Neural progenitor cell (in vitro differentiated cells): ENCODE results near the gene SEMA3E. TPM values are rescaled to one million over a fixed set of nuclear protein-coding genes. Genes with fewer than 3 reads are reported as not detected.

ENCODE experiments used
- DNase-seq: peaks from one replicate; pipeline ENCODE4 v3.0.0-alpha.2; 2016; ENCODE audit warnings: low spot score
- H2AFZ ChIP-seq: fragments of 200-600 bp; sonication (generic); replicated peaks from 2 replicates; pipeline ENCODE4 v1.6.1; 2016; ENCODE audit warnings: antibody characterized with exemption
- H3F3A ChIP-seq: fragments of 200-600 bp; sonication (generic); 2 replicates; pipeline ENCODE4 v1.6.1; 2016; ENCODE audit warnings: antibody characterized with exemption, low read depth
- H3K27ac ChIP-seq: fragments of 200-600 bp; sonication (generic); 2 replicates; pipeline ENCODE4 v1.5.1; 2016; ENCODE audit warnings: mild to moderate bottlenecking
- H3K27me3 ChIP-seq: fragments of 200-600 bp; sonication (generic); 2 replicates; pipeline ENCODE4 v1.6.1; 2016; ENCODE audit warnings: mild to moderate bottlenecking, moderate library complexity
- H3K36me3 ChIP-seq: fragments of 200-600 bp; sonication (generic); 2 replicates; pipeline ENCODE4 v1.5.1; 2016
- H3K4me1 ChIP-seq: fragments of 200-600 bp; sonication (generic); 2 replicates; pipeline ENCODE4 v1.6.1; 2016; ENCODE audit warnings: mixed run types
- H3K4me2 ChIP-seq: fragments of 200-600 bp; sonication (generic); 2 replicates; pipeline ENCODE4 v1.6.1; 2016
- H3K4me3 ChIP-seq: fragments of 200-600 bp; sonication (generic); 2 replicates; pipeline ENCODE4 v1.5.1; 2016
- H3K79me2 ChIP-seq: fragments of 200-600 bp; sonication (generic); 2 replicates; pipeline ENCODE4 v1.6.1; 2016; ENCODE audit warnings: low read depth
- H3K9ac ChIP-seq: fragments of 200-600 bp; sonication (generic); 2 replicates; pipeline ENCODE4 v1.6.1; 2016
- H3K9me3 ChIP-seq: fragments of 200-600 bp; sonication (generic); 2 replicates; pipeline ENCODE4 v1.5.1; 2016; ENCODE audit warnings: low read depth
- H4K20me1 ChIP-seq: fragments of 200-600 bp; sonication (generic); 2 replicates; pipeline ENCODE4 v1.6.1; 2016; ENCODE audit warnings: low read depth
- H3K27ac Mint-ChIP-seq: 3 replicates; pipeline ENCODE4 v1.8.0; 2021; ENCODE audit warnings: mixed read lengths
- H3K27me3 Mint-ChIP-seq: 2 replicates; pipeline ENCODE4 v1.8.0; 2022; ENCODE audit warnings: low read depth, mild to moderate bottlenecking, inconsistent platforms, moderate library complexity, mixed read lengths; ENCODE audit not compliant: insufficient read depth
- H3K36me3 Mint-ChIP-seq: 3 replicates; pipeline ENCODE4 v1.8.0; 2021; ENCODE audit warnings: mixed read lengths
- H3K4me1 Mint-ChIP-seq: 3 replicates; pipeline ENCODE4 v1.8.0; 2021; ENCODE audit warnings: mixed read lengths
- H3K4me3 Mint-ChIP-seq: 3 replicates; pipeline ENCODE4 v1.8.0; 2021; ENCODE audit warnings: mild to moderate bottlenecking, moderate library complexity, mixed read lengths
- H3K9me3 Mint-ChIP-seq: 3 replicates; pipeline ENCODE4 v1.8.0; 2020; ENCODE audit warnings: mixed read lengths
- CTCF ChIP-seq: fragments of 200-600 bp; sonication (generic); IDR thresholded peaks from 2 replicates; pipeline ENCODE4 v1.5.1; 2017; ENCODE audit warnings: antibody characterized with exemption, mild to moderate bottlenecking
- EZH2 ChIP-seq: fragments of 200-600 bp; sonication (generic); IDR thresholded peaks from 2 replicates; pipeline ENCODE4 v1.6.1; 2017; ENCODE audit warnings: antibody characterized with exemption, mild to moderate bottlenecking, moderate library complexity
- EZH2phosphoT487 ChIP-seq: fragments of 200-600 bp; sonication (generic); IDR thresholded peaks from 2 replicates; pipeline ENCODE4 v1.6.1; 2017; ENCODE audit warnings: antibody characterized with exemption
- total RNA-seq: library from RNA; depleted of rRNA; stranded (reverse); fragments of >200 nt; gene quantifications from 2 replicates; pipeline ENCODE4 v1.2.3, GENCODE V29; 2015; ENCODE audit warnings: low replicate concordance

SEMA3E gene
- total RNA-seq, 1 donor from 2014 or later, result 5.5 TPM

GRCh38 chr7:83547526-83547925 is 101.4 kb downstream of the SEMA3E start:
- Histone ChIP-seq H3K9ac (no peak overlapping the region), H3K4me2 (no peak overlapping the region), H3K4me3 (no peak overlapping the region), H3K4me1 (no peaks in the 10 kb centered on the region), H3F3A (no peaks in the 10 kb centered on the region), H3K27me3 (no peaks in the 10 kb centered on the region), H3K27ac (no peak overlapping the region), H3K36me3 (no peaks in the 10 kb centered on the region), H2AFZ (no peak overlapping the region), H3K79me2 (no peaks in the 10 kb centered on the region), H3K9me3 (no peaks in the 10 kb centered on the region), H4K20me1 (no peaks in the 10 kb centered on the region)
- H3K4me1 Mint-ChIP-seq, result no peaks in the 10 kb centered on the region
- no peaks in the 10 kb centered on the region for H3K9me3 Mint-ChIP-seq
- H3K36me3 Mint-ChIP-seq, result no peaks in the 10 kb centered on the region
- no peak overlapping the region for H3K4me3 Mint-ChIP-seq
- TF ChIP-seq CTCF (no peak), EZH2 (no peak), EZH2phosphoT487 (no peak)
- H3K27ac Mint-ChIP-seq, result no peak overlapping the region
- no peak for DNase-seq
- H3K27me3 Mint-ChIP-seq, result no peaks in the 10 kb centered on the region

- H2AFZ ChIP-seq, result no peak overlapping the region
- TF ChIP-seq CTCF, result no peak
- no peak for TF ChIP-seq EZH2phosphoT487
- TF ChIP-seq EZH2, result no peak
- Mint-ChIP-seq H3K27me3 (no peaks in the 10 kb centered on the region), H3K9me3 (no peaks in the 10 kb centered on the region), H3K4me3 (no peak overlapping the region), H3K4me1 (no peaks in the 10 kb centered on the region), H3K27ac (no peak overlapping the region), H3K36me3 (no peaks in the 10 kb centered on the region)
- H3K36me3 ChIP-seq, result no peaks in the 10 kb centered on the region
- no peak overlapping the region for H3K4me2 ChIP-seq
- no peaks in the 10 kb centered on the region for H3K4me1 ChIP-seq
- H3K9me3 ChIP-seq, result no peaks in the 10 kb centered on the region
- H3F3A ChIP-seq, result no peaks in the 10 kb centered on the region
- H3K27ac ChIP-seq, result no peak overlapping the region
- no peak overlapping the region for H3K4me3 ChIP-seq
- no peaks in the 10 kb centered on the region for H3K79me2 ChIP-seq
- DNase-seq, result no peak
- no peaks in the 10 kb centered on the region for H3K27me3 ChIP-seq
- H4K20me1 ChIP-seq, result no peaks in the 10 kb centered on the region
- no peak overlapping the region for H3K9ac ChIP-seq
Measured at GRCh38 chr7:83546586-83546985, 102.4 kb downstream of the SEMA3E start.

GRCh38 chr7:83541187-83541960 is 107.6 kb downstream of the SEMA3E start:
- H3K4me3 ChIP-seq, result no peak overlapping the region
- no peaks in the 10 kb centered on the region for H3K79me2 ChIP-seq
- no peak overlapping the region for H3K27ac ChIP-seq
- H2AFZ ChIP-seq, result peak overlapping the region; percentile 8
- no peaks in the 10 kb centered on the region for H3K27me3 ChIP-seq
- no peak overlapping the region for H3K4me2 ChIP-seq
- H3K4me1 ChIP-seq, result no peaks in the 10 kb centered on the region
- no peak for DNase-seq
- no peak overlapping the region for H3K9ac ChIP-seq
- no peaks in the 10 kb centered on the region for H3K36me3 ChIP-seq
- H3K4me1 Mint-ChIP-seq, result no peaks in the 10 kb centered on the region
- no peaks in the 10 kb centered on the region for H3K9me3 ChIP-seq
- H3F3A ChIP-seq, result no peaks in the 10 kb centered on the region
- TF ChIP-seq EZH2 (no peak), CTCF (no peak), EZH2phosphoT487 (no peak)
- no peaks in the 10 kb centered on the region for H3K27me3 Mint-ChIP-seq
- no peaks in the 10 kb centered on the region for H4K20me1 ChIP-seq
- H3K27ac Mint-ChIP-seq, result no peak overlapping the region
- no peaks in the 10 kb centered on the region for H3K36me3 Mint-ChIP-seq
- H3K9me3 Mint-ChIP-seq, result no peaks in the 10 kb centered on the region
- H3K4me3 Mint-ChIP-seq, result no peak overlapping the region
